Activated naive CD4-positive, alpha-beta T cell treated with Interleukin-2 at 50 U/mL for 16 hours (primary cell): ENCODE data around the gene OLAH.
"Not testable (repeated sequence)": the region's sequence is repeated elsewhere in the genome, so short reads cannot be mapped to it uniquely, and the experiment has no call there.

Source experiments
- DNase-seq: peaks from one replicate; pipeline ENCODE4 v3.0.0-alpha.2; 2020

OLAH gene

GRCh38 chr10:15043674-15044073 lies at the start of gene OLAH:
Gene OLAH, plus strand, starts transcription at chr10:15043943. Its CDS starts 3,346 bp downstream, at chr10:15047289.
- DNase-seq: no peak

- no peak for DNase-seq
Observed at GRCh38 chr10:14995964-14996565, 47.7 kb upstream of the OLAH start.

- not testable (repeated sequence) for DNase-seq
Observed at GRCh38 chr10:15013530-15013929, 30.2 kb upstream of the OLAH start.

GRCh38 chr10:15015451-15015850 lies 28.3 kb upstream of the OLAH start:
- no peak for DNase-seq

GRCh38 chr10:15020966-15021365 lies 22.8 kb upstream of the OLAH start:
- not testable (repeated sequence) for DNase-seq

GRCh38 chr10:15023079-15023478 lies 20.7 kb upstream of the OLAH start:
- not testable (repeated sequence) for DNase-seq

GRCh38 chr10:15024017-15025004 lies 19.4 kb upstream of the OLAH start:
- not testable (repeated sequence) for DNase-seq

- DNase-seq: not testable (repeated sequence)
Observed at GRCh38 chr10:15025040-15025439, 18.7 kb upstream of the OLAH start.

- no peak for DNase-seq
Observed at GRCh38 chr10:15027741-15028140, 16.0 kb upstream of the OLAH start.

GRCh38 chr10:15035385-15036301 lies 8.1 kb upstream of the OLAH start:
- DNase-seq: no peak

- DNase-seq: no peak
Observed at GRCh38 chr10:15037691-15038090, 6.1 kb upstream of the OLAH start.

GRCh38 chr10:15038416-15038815 lies 5.3 kb upstream of the OLAH start:
- DNase-seq: no peak

- DNase-seq: no peak
Observed at GRCh38 chr10:15045380-15045779, 1.6 kb downstream of the OLAH start.

- DNase-seq: no peak
Observed at GRCh38 chr10:15046626-15047025, 2.9 kb downstream of the OLAH start.

- no peak for DNase-seq
Observed at GRCh38 chr10:15049533-15049932, 5.8 kb downstream of the OLAH start.

- no peak for DNase-seq
Observed at GRCh38 chr10:15052121-15052520, 8.4 kb downstream of the OLAH start.

- DNase-seq: no peak
Observed at GRCh38 chr10:15053061-15053460, 9.3 kb downstream of the OLAH start.

- DNase-seq: no peak
Observed at GRCh38 chr10:15058689-15059088, 14.9 kb downstream of the OLAH start.

GRCh38 chr10:15059914-15060313 lies 16.2 kb downstream of the OLAH start:
- DNase-seq: no peak

- no peak for DNase-seq
Observed at GRCh38 chr10:15060638-15061037, 16.9 kb downstream of the OLAH start.

- no peak for DNase-seq
Observed at GRCh38 chr10:15067154-15067553, 23.4 kb downstream of the OLAH start.

GRCh38 chr10:15068802-15069201 lies 25.1 kb downstream of the OLAH start:
- no peak for DNase-seq

- DNase-seq: no peak
Observed at GRCh38 chr10:15069230-15069629, 25.5 kb downstream of the OLAH start.
